HepG2 (cell line): ENCODE results near the gene ACSBG1. TPM values are rescaled to one million over a fixed set of nuclear protein-coding genes. Genes with fewer than 3 reads are reported as not detected.

Source experiments
- BRCA1 ChIP-seq: sonication (generic); formaldehyde crosslinking; IDR thresholded peaks from 2 replicates; pipeline ENCODE4 v1.4.0; 2020; ENCODE audit warnings: missing genetic modification reagents
- GMEB2 ChIP-seq: IDR thresholded peaks from 2 replicates; pipeline ENCODE4 v1.6.1; 2016; ENCODE audit warnings: missing biosample characterization, missing genetic modification reagents, low read depth
- MIER3 ChIP-seq: IDR thresholded peaks from 2 replicates; pipeline ENCODE4 v1.6.1; 2016; ENCODE audit warnings: missing compliant biosample characterization, borderline replicate concordance
- MTF1 ChIP-seq: sonication (generic); formaldehyde crosslinking; IDR thresholded peaks from 2 replicates; pipeline ENCODE4 v1.5.0; 2020; ENCODE audit warnings: missing genetic modification reagents
- NFIB ChIP-seq: sonication (generic); formaldehyde crosslinking; IDR thresholded peaks from 2 replicates; pipeline ENCODE4 v1.9.0; 2021; ENCODE audit warnings: missing genetic modification reagents, mild to moderate bottlenecking, borderline replicate concordance
- NPAS2 ChIP-seq: sonication (generic); formaldehyde crosslinking; IDR thresholded peaks from 2 replicates; pipeline ENCODE4 v1.8.0; 2022; ENCODE audit warnings: mild to moderate bottlenecking, missing genetic modification reagents, borderline replicate concordance
- NR3C1 ChIP-seq: sonication (generic); formaldehyde crosslinking; IDR thresholded peaks from 2 replicates; pipeline ENCODE4 v1.4.0; 2020; ENCODE audit warnings: missing genetic modification reagents
- RAD51 ChIP-seq: fragments of 450-650 bp; IDR thresholded peaks from 2 replicates; pipeline ENCODE4 v1.6.1; 2016; ENCODE audit warnings: borderline replicate concordance
- ZFP36L1 ChIP-seq: sonication (generic); formaldehyde crosslinking; IDR thresholded peaks from 2 replicates; pipeline ENCODE4 v1.8.0; 2022; ENCODE audit warnings: mild to moderate bottlenecking, missing genetic modification reagents, moderate library complexity
- ZMAT3 ChIP-seq: sonication (generic); formaldehyde crosslinking; conservative IDR thresholded peaks from 2 replicates; pipeline ENCODE4 v1.7.0; 2021; ENCODE audit warnings: missing genetic modification reagents
- ZNF101 ChIP-seq: sonication (generic); formaldehyde crosslinking; IDR thresholded peaks from 2 replicates; pipeline ENCODE4 v1.4.0; 2020; ENCODE audit warnings: mild to moderate bottlenecking, low read depth, missing genetic modification reagents, borderline replicate concordance
- ZNF280B ChIP-seq: sonication (generic); formaldehyde crosslinking; IDR thresholded peaks from 2 replicates; pipeline ENCODE4 v1.5.0; 2020; ENCODE audit warnings: missing genetic modification reagents, mild to moderate bottlenecking, borderline replicate concordance
- ZNF34 ChIP-seq: sonication (generic); formaldehyde crosslinking; IDR thresholded peaks from 2 replicates; pipeline ENCODE4 v1.4.0; 2020; ENCODE audit warnings: mild to moderate bottlenecking, missing genetic modification reagents, borderline replicate concordance
- ZNF605 ChIP-seq: sonication (generic); formaldehyde crosslinking; IDR thresholded peaks from 2 replicates; pipeline ENCODE4 v1.8.0; 2022; ENCODE audit warnings: mild to moderate bottlenecking, missing genetic modification reagents
- ZNF709 ChIP-seq: sonication (generic); formaldehyde crosslinking; IDR thresholded peaks from 2 replicates; pipeline ENCODE4 v1.5.0; 2020; ENCODE audit warnings: mild to moderate bottlenecking, missing genetic modification reagents
- ZNF773 ChIP-seq: sonication (generic); formaldehyde crosslinking; IDR thresholded peaks from 2 replicates; pipeline ENCODE4 v1.4.0; 2020; ENCODE audit warnings: missing genetic modification reagents, borderline replicate concordance
- ZNF777 ChIP-seq: sonication (generic); formaldehyde crosslinking; IDR thresholded peaks from 2 replicates; pipeline ENCODE4 v1.4.0; 2020; ENCODE audit warnings: missing genetic modification reagents
- ZSCAN21 ChIP-seq: sonication (generic); formaldehyde crosslinking; IDR thresholded peaks from 2 replicates; pipeline ENCODE4 v1.8.0; 2022; ENCODE audit warnings: mild to moderate bottlenecking, missing genetic modification reagents, moderate library complexity, borderline replicate concordance
- polyA plus RNA-seq, 8 experiments: library from polyadenylated mRNA; depleted of rRNA in 3 of 8; stranded (reverse) in 7 of 8; unstranded in 1 of 8; fragments of >200 nt; fragmentation: Illumina TruSeq in 4 of 8; extraction: Trizol in 4 of 8; gene quantifications; 2 replicates each; pipeline versions ENCODE4 v1.2.1 to v1.2.3, GENCODE V29; 2011 to 2016; ENCODE audit warnings: low read depth in 4 of 8, missing spikeins in 1 of 8, mixed read lengths in 1 of 8; ENCODE audit not compliant: insufficient read depth in 1 of 8
- total RNA-seq, 5 experiments: library from RNA; depleted of rRNA; stranded (reverse); fragments of >200 nt; fragmentation: Illumina TruSeq; extraction: Trizol; gene quantifications; 2 replicates each; pipeline ENCODE4 v1.2.3, GENCODE V29; 2016; ENCODE audit warnings: low read depth in 1 of 5
- TF ChIP-seq, protein P1 (sequence below): sonication (generic); formaldehyde crosslinking; IDR thresholded peaks from 2 replicates; pipeline ENCODE4 v1.4.0; 2020; ENCODE audit warnings: missing genetic modification reagents
- TF ChIP-seq, protein P2 (sequence below): sonication (generic); formaldehyde crosslinking; IDR thresholded peaks from 2 replicates; pipeline ENCODE4 v1.4.0; 2020; ENCODE audit warnings: missing genetic modification reagents, borderline replicate concordance

ACSBG1 gene
- total and polyA plus RNA-seq, 2 of the 13 experiments (the other 11 are each of a cell fraction or from before 2014, with no cell fraction given), result 0.35 to 0.81 TPM

DNA sequence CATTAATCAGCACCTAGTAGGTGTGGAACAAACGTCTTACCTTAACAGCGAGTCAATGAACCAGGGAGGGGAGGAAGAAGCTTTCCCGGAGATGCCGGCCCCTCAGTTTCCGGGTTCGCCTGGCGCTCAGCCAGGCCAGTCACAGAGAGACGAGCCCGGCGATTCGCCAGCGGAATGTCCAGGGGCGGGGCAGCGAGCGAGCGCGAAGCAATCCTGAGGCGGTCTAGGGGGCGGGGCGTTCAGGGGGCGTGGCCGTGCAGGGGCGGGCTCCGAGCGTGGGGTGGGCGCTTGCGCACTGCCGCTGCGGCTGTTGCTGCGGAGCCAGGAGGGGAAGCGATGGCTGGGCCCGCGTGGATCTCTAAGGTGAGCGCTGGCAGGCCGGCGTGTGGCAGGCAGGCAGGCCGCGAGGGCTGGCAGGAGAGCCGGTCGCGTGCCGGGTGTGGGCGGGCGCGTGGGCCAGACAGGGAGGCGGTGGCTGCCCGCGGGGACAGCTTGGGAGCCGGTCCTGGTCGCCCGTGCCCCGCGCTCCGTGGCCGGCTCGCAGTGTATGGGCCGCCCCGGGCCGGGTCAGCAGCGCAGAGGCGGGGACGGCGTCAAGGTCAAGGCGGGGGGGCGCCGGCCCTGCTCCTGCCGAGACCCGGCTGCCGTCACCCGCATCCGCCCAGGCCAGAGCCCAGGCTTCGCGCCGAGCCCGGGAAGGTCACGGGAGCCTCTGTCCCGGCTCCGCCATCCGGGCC, 85.1 kb downstream of the ACSBG1 start, which contains the start of gene IDH3A (continued):
- TF ChIP-seq ZMAT3 (CRISPR knock-in tag), result peak; percentile 52; the same call in 1 of the 2 replicates
- TF ChIP-seq RAD51, result no peak
- TF ChIP-seq, protein P1, sequence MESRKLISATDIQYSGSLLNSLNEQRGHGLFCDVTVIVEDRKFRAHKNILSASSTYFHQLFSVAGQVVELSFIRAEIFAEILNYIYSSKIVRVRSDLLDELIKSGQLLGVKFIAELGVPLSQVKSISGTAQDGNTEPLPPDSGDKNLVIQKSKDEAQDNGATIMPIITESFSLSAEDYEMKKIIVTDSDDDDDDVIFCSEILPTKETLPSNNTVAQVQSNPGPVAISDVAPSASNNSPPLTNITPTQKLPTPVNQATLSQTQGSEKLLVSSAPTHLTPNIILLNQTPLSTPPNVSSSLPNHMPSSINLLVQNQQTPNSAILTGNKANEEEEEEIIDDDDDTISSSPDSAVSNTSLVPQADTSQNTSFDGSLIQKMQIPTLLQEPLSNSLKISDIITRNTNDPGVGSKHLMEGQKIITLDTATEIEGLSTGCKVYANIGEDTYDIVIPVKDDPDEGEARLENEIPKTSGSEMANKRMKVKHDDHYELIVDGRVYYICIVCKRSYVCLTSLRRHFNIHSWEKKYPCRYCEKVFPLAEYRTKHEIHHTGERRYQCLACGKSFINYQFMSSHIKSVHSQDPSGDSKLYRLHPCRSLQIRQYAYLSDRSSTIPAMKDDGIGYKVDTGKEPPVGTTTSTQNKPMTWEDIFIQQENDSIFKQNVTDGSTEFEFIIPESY (CRISPR knock-in tag), result no peak
- TF ChIP-seq ZNF773 (CRISPR knock-in tag), result no peak
- TF ChIP-seq NR3C1 (CRISPR knock-in tag), result no peak
- TF ChIP-seq ZSCAN21 (CRISPR knock-in tag), result no peak; the same call in 1 of the 2 replicates
- no peak for TF ChIP-seq ZNF280B (CRISPR knock-in tag)
- TF ChIP-seq ZNF605 (CRISPR knock-in tag), result peak; percentile 58; the same call in 1 of the 2 replicates
- TF ChIP-seq NPAS2, result no peak
- TF ChIP-seq ZFP36L1 (CRISPR knock-in tag), result no peak
- TF ChIP-seq NFIB (CRISPR knock-in tag), result no peak
- no peak for TF ChIP-seq ZNF34
- no peak for TF ChIP-seq BRCA1
- no peak for TF ChIP-seq MIER3 (CRISPR knock-in tag)
- no peak; the same call in 1 of the 2 replicates for TF ChIP-seq ZNF777
- no peak for TF ChIP-seq GMEB2 (CRISPR knock-in tag)
- no peak; the same call in 1 of the 2 replicates for TF ChIP-seq ZNF709 (CRISPR knock-in tag)
- no peak for TF ChIP-seq MTF1 (CRISPR knock-in tag)
- TF ChIP-seq, protein P2, sequence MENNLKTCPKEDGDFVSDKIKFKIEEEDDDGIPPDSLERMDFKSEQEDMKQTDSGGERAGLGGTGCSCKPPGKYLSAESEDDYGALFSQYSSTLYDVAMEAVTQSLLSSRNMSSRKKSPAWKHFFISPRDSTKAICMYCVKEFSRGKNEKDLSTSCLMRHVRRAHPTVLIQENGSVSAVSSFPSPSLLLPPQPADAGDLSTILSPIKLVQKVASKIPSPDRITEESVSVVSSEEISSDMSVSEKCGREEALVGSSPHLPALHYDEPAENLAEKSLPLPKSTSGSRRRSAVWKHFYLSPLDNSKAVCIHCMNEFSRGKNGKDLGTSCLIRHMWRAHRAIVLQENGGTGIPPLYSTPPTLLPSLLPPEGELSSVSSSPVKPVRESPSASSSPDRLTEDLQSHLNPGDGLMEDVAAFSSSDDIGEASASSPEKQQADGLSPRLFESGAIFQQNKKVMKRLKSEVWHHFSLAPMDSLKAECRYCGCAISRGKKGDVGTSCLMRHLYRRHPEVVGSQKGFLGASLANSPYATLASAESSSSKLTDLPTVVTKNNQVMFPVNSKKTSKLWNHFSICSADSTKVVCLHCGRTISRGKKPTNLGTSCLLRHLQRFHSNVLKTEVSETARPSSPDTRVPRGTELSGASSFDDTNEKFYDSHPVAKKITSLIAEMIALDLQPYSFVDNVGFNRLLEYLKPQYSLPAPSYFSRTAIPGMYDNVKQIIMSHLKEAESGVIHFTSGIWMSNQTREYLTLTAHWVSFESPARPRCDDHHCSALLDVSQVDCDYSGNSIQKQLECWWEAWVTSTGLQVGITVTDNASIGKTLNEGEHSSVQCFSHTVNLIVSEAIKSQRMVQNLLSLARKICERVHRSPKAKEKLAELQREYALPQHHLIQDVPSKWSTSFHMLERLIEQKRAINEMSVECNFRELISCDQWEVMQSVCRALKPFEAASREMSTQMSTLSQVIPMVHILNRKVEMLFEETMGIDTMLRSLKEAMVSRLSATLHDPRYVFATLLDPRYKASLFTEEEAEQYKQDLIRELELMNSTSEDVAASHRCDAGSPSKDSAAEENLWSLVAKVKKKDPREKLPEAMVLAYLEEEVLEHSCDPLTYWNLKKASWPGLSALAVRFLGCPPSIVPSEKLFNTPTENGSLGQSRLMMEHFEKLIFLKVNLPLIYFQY (CRISPR knock-in tag), result peak; percentile 51; the same call in 1 of the 2 replicates
- no peak for TF ChIP-seq ZNF101 (CRISPR knock-in tag)
